Dedifferentiated amniotic fluid mesenchymal stem cell (primary cell): ENCODE results near the gene YIPF1.
"Not testable (repeated sequence)": the region's sequence is repeated elsewhere in the genome, so short reads cannot be mapped to it uniquely, and the experiment has no call there.

Experiments
- DNase-seq: peaks from one replicate; pipeline ENCODE4 v3.0.0-alpha.2; 2016; ENCODE audit errors: extremely low spot score

The YIPF1 gene

GRCh38 chr1:53837924-53838653 lies 51.5 kb downstream of the YIPF1 start, which contains the start of gene NDC1:
TSS of gene NDC1 (minus strand) at chr1:53838296. CDS start at chr1:53838261, 35 bp downstream.
- peak; percentile 96 for DNase-seq

DNA sequence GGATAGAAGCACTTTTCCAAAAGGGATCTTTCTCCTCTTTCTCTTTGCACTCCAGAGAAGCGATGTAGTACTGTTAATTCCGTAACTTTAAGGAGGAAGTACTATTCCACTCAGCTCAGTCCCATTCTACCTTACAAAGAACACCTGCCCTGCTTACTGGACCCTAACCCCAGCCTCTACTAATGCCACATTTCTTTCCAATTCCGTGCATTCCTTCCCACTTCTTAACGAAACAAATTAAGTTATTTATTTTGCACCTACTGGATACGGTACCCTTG lies 52.0 kb downstream of the YIPF1 start:
- DNase-seq = no peak

DNA sequence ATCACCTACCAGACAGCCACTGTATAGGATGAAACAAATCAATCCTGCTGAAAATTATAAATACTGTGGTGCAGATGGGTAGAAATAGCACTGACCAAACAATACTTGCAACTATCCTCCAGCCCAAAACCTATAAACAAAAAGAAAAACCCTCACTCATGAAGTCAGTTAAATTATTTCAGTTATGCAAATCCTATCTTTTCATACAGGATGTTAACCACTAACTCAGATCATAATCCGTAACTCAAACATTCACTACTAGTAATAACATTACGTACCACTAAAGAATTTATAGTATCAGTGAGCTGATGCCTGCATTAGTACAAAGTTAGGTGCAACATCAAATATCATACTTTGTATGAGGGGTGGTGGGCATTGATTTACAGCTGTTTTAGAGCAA lies 54.1 kb downstream of the YIPF1 start:
- no peak for DNase-seq

- no peak for DNase-seq
These were observed 54.8 kb downstream of the YIPF1 start for GRCh38 chr1:53834776-53835175.

DNA sequence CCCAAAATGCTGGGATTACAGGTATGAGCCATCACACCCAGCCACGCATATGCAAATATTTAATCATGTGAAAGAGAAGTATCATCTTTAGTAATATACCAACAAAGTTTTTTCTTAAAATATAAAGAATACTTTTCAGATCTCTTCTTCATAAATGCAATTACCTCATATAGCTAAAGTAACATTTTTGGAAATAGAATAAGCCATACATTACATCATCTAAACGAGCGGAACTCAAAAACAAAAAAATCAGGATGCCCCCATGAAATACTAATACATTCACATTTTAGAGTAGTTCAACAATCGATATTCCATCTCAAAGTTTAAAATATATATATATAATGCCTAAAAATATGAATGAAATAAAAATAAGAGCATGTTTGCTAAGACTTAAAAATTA lies 56.2 kb downstream of the YIPF1 start:
- DNase-seq = no peak

GRCh38 chr1:53826367-53826766 lies 63.2 kb downstream of the YIPF1 start:
- no peak for DNase-seq

DNA sequence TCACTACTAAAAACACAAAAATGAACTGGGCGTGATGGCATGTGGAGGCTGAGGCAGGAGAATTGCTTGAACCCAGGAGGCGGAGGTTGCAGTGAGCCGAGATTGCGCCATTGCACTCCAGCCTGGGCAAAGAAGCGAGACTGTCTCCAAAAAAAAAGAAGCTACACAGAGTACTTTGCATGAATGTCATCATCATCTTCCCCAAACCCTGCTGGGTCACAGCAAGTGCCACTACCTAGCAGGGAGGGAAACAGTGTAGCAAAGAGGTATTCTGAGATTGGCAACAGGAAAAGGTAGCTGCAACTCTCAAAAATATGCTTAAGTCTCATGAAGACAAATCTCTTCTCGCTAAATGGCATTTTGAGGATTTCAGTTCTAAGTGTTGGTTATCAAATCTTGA lies 64.3 kb downstream of the YIPF1 start:
- DNase-seq = no peak

GRCh38 chr1:53822931-53823330 lies 66.7 kb downstream of the YIPF1 start:
- no peak for DNase-seq

DNA sequence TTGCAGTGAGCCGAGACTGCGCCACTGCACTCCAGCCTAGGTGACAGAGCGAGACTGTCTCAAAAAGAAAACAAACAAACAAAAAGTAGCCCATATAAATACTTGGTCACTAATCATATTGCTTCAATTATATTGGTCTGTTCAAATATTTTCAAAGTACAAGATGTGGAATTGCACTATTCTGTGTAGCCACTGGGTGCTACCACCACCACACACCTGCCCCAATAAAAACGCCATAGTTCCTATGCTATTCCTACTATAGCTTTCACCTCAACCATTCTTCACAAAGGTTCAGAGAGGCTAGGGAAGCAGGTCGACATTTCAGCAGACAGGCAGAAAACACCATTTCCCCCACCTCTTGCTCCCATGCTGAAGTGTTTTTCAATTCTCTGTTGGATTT lies 68.2 kb downstream of the YIPF1 start:
- DNase-seq = no peak

- DNase-seq = no peak
These were observed 70.2 kb downstream of the YIPF1 start for GRCh38 chr1:53819387-53819786.

- not testable (repeated sequence) for DNase-seq
These were observed 73.0 kb downstream of the YIPF1 start for GRCh38 chr1:53816584-53816983.

DNA sequence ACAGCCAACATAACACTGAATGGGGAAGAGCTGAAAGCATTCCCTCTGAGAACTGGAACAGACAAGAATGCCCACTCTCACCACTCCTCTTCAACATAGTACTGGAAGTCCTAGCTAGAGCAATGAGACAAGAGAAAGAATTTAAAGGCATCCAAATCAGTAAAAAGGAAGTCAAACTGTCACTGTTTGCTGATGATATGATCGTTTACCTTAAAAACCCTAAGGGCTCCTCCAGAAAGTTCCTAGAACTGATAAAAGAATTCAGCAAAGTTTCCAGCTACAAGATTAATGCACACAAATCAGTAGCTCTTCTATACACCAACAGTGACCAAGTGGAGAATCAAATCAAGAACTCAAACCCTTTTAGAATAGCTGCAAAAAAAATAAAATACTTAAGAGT lies 74.1 kb downstream of the YIPF1 start:
- not testable (repeated sequence) for DNase-seq

GRCh38 chr1:53811414-53811851 lies 78.2 kb downstream of the YIPF1 start:
- no peak for DNase-seq

DNA sequence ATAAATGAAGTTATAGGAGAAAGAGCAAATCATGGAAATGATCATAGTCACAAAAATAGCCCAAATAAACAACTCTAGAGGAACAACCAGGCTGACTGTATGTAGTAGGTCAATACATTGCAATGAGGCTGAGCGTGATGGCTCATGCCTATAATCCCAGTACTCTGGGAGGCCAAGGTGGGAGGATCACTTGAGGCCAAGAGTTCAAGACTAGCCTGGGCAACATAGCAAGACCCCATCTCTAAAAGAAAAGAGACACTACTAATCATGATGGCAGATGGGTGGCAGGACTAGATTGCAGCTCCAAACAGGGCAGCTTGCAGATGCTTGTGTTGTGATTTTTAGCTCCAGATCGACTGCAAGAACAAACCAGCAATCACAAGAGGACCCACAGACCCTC lies 79.1 kb downstream of the YIPF1 start:
- DNase-seq = no peak

GRCh38 chr1:53810007-53810406 lies 79.6 kb downstream of the YIPF1 start:
- DNase-seq = no peak

DNA sequence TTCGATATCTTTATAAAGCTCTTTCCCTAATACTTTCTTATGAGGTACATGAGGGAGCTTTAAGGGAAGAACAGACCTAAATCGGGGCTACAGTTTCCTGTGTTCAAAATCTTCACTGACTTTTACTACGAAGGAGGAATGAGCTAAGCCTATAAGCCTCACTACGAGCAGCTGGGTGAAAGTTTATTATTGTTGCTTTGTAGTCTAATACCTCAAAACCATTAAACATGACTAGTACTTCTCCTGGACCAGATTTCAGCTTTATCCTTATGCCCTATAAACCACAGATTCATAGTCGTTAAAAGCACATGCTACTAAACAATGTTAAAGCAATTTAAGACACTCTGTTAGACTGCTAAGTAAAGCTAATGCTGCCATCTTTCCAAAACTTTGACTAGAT lies 81.7 kb downstream of the YIPF1 start:
- DNase-seq = no peak

- no peak for DNase-seq
These were observed 84.6 kb downstream of the YIPF1 start for GRCh38 chr1:53804791-53805505.

GRCh38 chr1:53804181-53804580 lies 85.4 kb downstream of the YIPF1 start:
- DNase-seq = no peak
